ENCODE results near the gene GALR2.
"Not testable (repeated sequence)": the region's sequence is repeated elsewhere in the genome, so short reads cannot be mapped to it uniquely, and the experiment has no call there.

DNA sequence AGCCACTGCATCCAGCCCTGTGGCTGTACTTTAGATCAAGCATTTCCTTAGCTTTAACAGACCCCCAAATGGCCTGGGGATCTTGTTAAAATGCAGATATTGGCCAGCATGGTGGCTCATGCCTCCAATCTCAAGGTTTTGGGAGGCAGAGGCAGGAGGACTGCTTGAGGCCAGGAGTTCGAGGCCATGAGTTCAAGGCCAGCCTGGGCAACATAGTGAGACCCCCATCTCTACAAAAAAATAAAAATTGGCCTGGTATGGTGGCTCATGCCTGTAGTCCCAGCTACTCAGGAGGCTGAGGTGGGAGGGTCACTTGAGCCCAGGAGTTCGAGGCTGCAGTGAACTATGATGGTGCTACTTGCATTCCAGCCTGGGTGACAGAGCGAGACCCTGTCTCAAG, 31.7 kb upstream of the GALR2 start:
- TF ChIP-seq, protein P1, sequence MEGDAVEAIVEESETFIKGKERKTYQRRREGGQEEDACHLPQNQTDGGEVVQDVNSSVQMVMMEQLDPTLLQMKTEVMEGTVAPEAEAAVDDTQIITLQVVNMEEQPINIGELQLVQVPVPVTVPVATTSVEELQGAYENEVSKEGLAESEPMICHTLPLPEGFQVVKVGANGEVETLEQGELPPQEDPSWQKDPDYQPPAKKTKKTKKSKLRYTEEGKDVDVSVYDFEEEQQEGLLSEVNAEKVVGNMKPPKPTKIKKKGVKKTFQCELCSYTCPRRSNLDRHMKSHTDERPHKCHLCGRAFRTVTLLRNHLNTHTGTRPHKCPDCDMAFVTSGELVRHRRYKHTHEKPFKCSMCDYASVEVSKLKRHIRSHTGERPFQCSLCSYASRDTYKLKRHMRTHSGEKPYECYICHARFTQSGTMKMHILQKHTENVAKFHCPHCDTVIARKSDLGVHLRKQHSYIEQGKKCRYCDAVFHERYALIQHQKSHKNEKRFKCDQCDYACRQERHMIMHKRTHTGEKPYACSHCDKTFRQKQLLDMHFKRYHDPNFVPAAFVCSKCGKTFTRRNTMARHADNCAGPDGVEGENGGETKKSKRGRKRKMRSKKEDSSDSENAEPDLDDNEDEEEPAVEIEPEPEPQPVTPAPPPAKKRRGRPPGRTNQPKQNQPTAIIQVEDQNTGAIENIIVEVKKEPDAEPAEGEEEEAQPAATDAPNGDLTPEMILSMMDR (IDR thresholded peaks at IDR 0.05): not testable (repeated sequence)
- not testable (repeated sequence) for TF ChIP-seq POLR2A, EP300 (IDR thresholded peaks at IDR 0.05)
